ENCODE measurements around the gene XCR1. TPM values are rescaled to one million over a fixed set of nuclear protein-coding genes. Genes with fewer than 3 reads are reported as not detected.

Gene XCR1
- total and polyA plus RNA-seq, 10 donors, result 0.06 to 7.3 (median 1.5) TPM

- H3K4me3 ChIP-seq, result no peak overlapping the region
- H3K36me3 ChIP-seq, result no peaks in the 10 kb centered on the region
- H3K9me3 ChIP-seq, result no peaks in the 10 kb centered on the region
- peak overlapping the region in 3 of 8 donors; percentile 5 to 59 (median 20) for H3K27ac ChIP-seq
- intact Hi-C loops (cut with DNase I; ENCODE audit: low total_unique reads), result no loop called here
- DNase-seq, result no peak
- H3K27me3 ChIP-seq (replicated peaks in 1 of 7), result peaks cover 0 to 7% (median 0%) of the 10 kb centered on the region in 7 donors
- TF ChIP-seq POLR2A (IDR thresholded peaks at IDR 0.05) (no peak), CTCF (IDR thresholded peaks at IDR 0.05 in 8 of 11, conservative IDR thresholded peaks at IDR 0.05 in 3 of 11) (no peak), POLR2AphosphoS5 (IDR thresholded peaks at IDR 0.05) (no peak)
- WGBS, 5 donors, result 84 to 88% (median 87%) methylated on average over 8 of the region's 8 CpGs
- peaks cover 0 to 71% (median 11%) of the 10 kb centered on the region in 6 donors for H3K4me1 ChIP-seq
Measured at GRCh38 chr3:46065750-46066256, 38.5 kb upstream of the XCR1 start.

GRCh38 chr3:46065294-46065705, 38.0 kb upstream of the XCR1 start:
- Histone ChIP-seq H3K36me3 (no peaks in the 10 kb centered on the region), H3K27me3 (replicated peaks in 1 of 7) (peaks cover 0 to 7% (median 0%) of the 10 kb centered on the region in 7 donors), H3K27ac (peak overlapping the region in 3 of 8 donors; percentile 5 to 59 (median 20)), H3K9me3 (no peaks in the 10 kb centered on the region), H3K4me3 (no peak overlapping the region), H3K4me1 (peaks cover 0 to 67% (median 11%) of the 10 kb centered on the region in 6 donors)
- DNase-seq, result no peak
- TF ChIP-seq CTCF (IDR thresholded peaks at IDR 0.05 in 8 of 11, conservative IDR thresholded peaks at IDR 0.05 in 3 of 11), result no peak
- no peak for TF ChIP-seq POLR2A (IDR thresholded peaks at IDR 0.05)
- TF ChIP-seq POLR2AphosphoS5 (IDR thresholded peaks at IDR 0.05), result no peak
- intact Hi-C loops (cut with DNase I; ENCODE audit: low total_unique reads), result no loop called here
- WGBS, 5 donors, result 16 to 35% (median 24%) methylated on average over 6 of the region's 6 CpGs

GRCh38 chr3:46062679-46063078, 35.4 kb upstream of the XCR1 start:
- no peak for DNase-seq
- Histone ChIP-seq H3K4me1 (peaks cover 0 to 60% (median 11%) of the 10 kb centered on the region in 6 donors), H3K4me3 (no peak overlapping the region), H3K27me3 (replicated peaks in 1 of 7) (peaks cover 0 to 7% (median 0%) of the 10 kb centered on the region in 7 donors), H3K36me3 (no peaks in the 10 kb centered on the region), H3K9me3 (no peaks in the 10 kb centered on the region), H3K27ac (no peak overlapping the region)
- intact Hi-C loops (cut with DNase I; ENCODE audit: low total_unique reads), result no loop called here
- no peak for TF ChIP-seq CTCF (IDR thresholded peaks at IDR 0.05 in 8 of 11, conservative IDR thresholded peaks at IDR 0.05 in 3 of 11)
- TF ChIP-seq POLR2AphosphoS5 (IDR thresholded peaks at IDR 0.05), result no peak
- no peak for TF ChIP-seq POLR2A (IDR thresholded peaks at IDR 0.05)
- 25 to 91% (median 42%) methylated on average over 2 of the region's 2 CpGs for WGBS, 5 donors

- no peak for DNase-seq
- WGBS, 5 donors, result 88 to 100% (median 93%) methylated on average over 3 of the region's 3 CpGs
- H3K36me3 ChIP-seq, result no peaks in the 10 kb centered on the region
- no peak overlapping the region for H3K4me3 ChIP-seq
- TF ChIP-seq POLR2A (IDR thresholded peaks at IDR 0.05) (no peak), CTCF (IDR thresholded peaks at IDR 0.05 in 8 of 11, conservative IDR thresholded peaks at IDR 0.05 in 3 of 11) (no peak), POLR2AphosphoS5 (IDR thresholded peaks at IDR 0.05) (no peak)
- H3K27ac ChIP-seq, result no peak overlapping the region
- peaks cover 0 to 52% (median 11%) of the 10 kb centered on the region in 6 donors for H3K4me1 ChIP-seq
- peaks cover 0 to 7% (median 0%) of the 10 kb centered on the region in 7 donors for H3K27me3 ChIP-seq (replicated peaks in 1 of 7)
- H3K9me3 ChIP-seq, result no peaks in the 10 kb centered on the region
- intact Hi-C loops (cut with DNase I; ENCODE audit: low total_unique reads), result no loop called here
Measured at GRCh38 chr3:46061887-46062286, 34.6 kb upstream of the XCR1 start.
